Loucy (cell line): Measurements from ENCODE around the gene IGF1R.

Experiments
- H2AFZ ChIP-seq: fragments of 200-600 bp; sonication (generic); 2 replicates; pipeline ENCODE4 v1.6.0; 2016; ENCODE audit warnings: antibody characterized with exemption, mild to moderate bottlenecking, low read length, moderate library complexity
- H3F3A ChIP-seq: fragments of 200-600 bp; 2 replicates; pipeline ENCODE4 v1.6.0; 2016; ENCODE audit warnings: antibody characterized with exemption, low read depth, mild to moderate bottlenecking
- H3K27me3 ChIP-seq: fragments of 200-600 bp; sonication (generic); 2 replicates; pipeline ENCODE4 v1.6.1; 2014; ENCODE audit warnings: low read length, mild to moderate bottlenecking; ENCODE audit not compliant: insufficient read depth, poor library complexity, severe bottlenecking
- H3K36me3 ChIP-seq: fragments of 200-600 bp; sonication (generic); 2 replicates; pipeline ENCODE4 v1.6.1; 2016; ENCODE audit warnings: low read length; ENCODE audit not compliant: insufficient read depth
- H3K4me1 ChIP-seq: fragments of 200-600 bp; sonication (generic); 2 replicates; pipeline ENCODE4 v1.5.1; 2014; ENCODE audit warnings: low read length, mild to moderate bottlenecking; ENCODE audit not compliant: insufficient read depth, poor library complexity, severe bottlenecking
- H3K4me2 ChIP-seq: fragments of 200-600 bp; sonication (generic); 2 replicates; pipeline ENCODE4 v1.6.0; 2014; ENCODE audit warnings: antibody characterized with exemption, low read length, low read depth, mild to moderate bottlenecking; ENCODE audit not compliant: poor library complexity, severe bottlenecking
- H3K4me3 ChIP-seq: fragments of 200-600 bp; sonication (generic); 2 replicates; pipeline ENCODE4 v1.5.1; 2014; ENCODE audit warnings: low read length, mild to moderate bottlenecking, mixed read lengths; ENCODE audit not compliant: poor library complexity, severe bottlenecking
- H3K79me2 ChIP-seq: fragments of 200-600 bp; sonication (generic); 2 replicates; pipeline ENCODE4 v1.6.1; 2014; ENCODE audit warnings: low read length; ENCODE audit not compliant: insufficient read depth
- H3K9ac ChIP-seq: fragments of 200-600 bp; sonication (generic); 2 replicates; pipeline ENCODE4 v1.6.0; 2014; ENCODE audit warnings: mild to moderate bottlenecking, low read depth, low read length, moderate library complexity; ENCODE audit not compliant: poor library complexity, severe bottlenecking
- H3K9me2 ChIP-seq: fragments of 200-600 bp; sonication (generic); replicated peaks from 2 replicates; pipeline ENCODE4 v1.6.1; 2016; ENCODE audit warnings: low read depth, low read length, mixed read lengths
- H3K9me3 ChIP-seq: fragments of 200-600 bp; sonication (generic); 2 replicates; pipeline ENCODE4 v1.6.1; 2014; ENCODE audit warnings: mild to moderate bottlenecking, antibody characterized with exemption, low read length, low read depth; ENCODE audit not compliant: insufficient read depth
- H4K20me1 ChIP-seq: fragments of 200-600 bp; sonication (generic); 2 replicates; pipeline ENCODE4 v1.6.0; 2014; ENCODE audit warnings: antibody characterized with exemption, low read length, mild to moderate bottlenecking; ENCODE audit not compliant: insufficient read depth, poor library complexity, severe bottlenecking
- EZH2phosphoT487 ChIP-seq: fragments of 200-600 bp; IDR thresholded peaks from 2 replicates; pipeline ENCODE4 v1.6.1; 2018; ENCODE audit warnings: antibody characterized with exemption, mild to moderate bottlenecking, moderate library complexity, borderline replicate concordance
- TF ChIP-seq, protein P1 (sequence below): fragments of 200-600 bp; sonication (generic); conservative IDR thresholded peaks from 2 replicates; pipeline ENCODE4 v1.5.1; 2014; ENCODE audit warnings: mild to moderate bottlenecking, antibody characterized with exemption, low read length

Gene IGF1R

DNA sequence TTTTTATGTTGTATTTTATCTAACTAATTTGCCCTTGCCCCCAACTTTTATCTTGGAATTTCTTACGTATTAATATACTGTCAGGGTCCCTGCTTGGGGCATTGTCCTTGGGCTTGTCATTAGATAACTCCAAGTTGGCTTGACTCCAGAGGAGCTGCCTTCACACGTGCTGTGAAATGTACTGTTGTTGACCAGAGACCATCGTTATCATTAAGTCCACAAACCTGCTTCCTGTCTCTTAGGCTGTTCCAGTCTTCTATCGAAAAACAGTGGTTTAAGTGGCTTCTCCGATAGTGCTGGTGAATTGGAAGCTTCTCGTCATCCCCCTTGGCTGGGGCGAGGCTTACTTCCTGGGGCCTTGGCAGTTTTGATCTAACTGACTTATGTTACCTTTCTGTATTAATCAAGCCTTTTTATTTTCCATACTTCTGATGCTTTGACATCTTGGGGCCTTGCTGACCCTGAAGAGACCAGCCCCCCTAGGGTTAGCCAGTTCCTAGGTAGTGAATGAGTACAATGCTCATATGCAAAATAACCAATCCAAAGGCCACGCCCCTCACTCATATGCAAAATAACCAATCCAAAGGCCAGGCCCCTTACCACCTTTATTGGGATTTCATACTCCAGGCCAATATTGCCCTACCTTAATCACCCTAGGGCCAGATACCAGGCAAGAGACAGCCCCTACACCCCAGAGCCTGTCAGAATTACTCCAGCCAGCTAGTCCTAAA lies 164.5 kb downstream of the IGF1R start:
- no peaks in the 10 kb centered on the region for H3K27me3 ChIP-seq
- no peaks in the 10 kb centered on the region for H4K20me1 ChIP-seq
- H3K79me2 ChIP-seq, result peaks cover 27% of the 10 kb centered on the region; the same call in 1 of the 2 replicates
- no peaks in the 10 kb centered on the region for H3F3A ChIP-seq
- H2AFZ ChIP-seq, result no peak overlapping the region
- no peak overlapping the region for H3K9ac ChIP-seq
- H3K9me3 ChIP-seq, result no peaks in the 10 kb centered on the region
- H3K4me1 ChIP-seq, result peaks cover 7% of the 10 kb centered on the region
- no peak overlapping the region for H3K4me3 ChIP-seq
- TF ChIP-seq, protein P1, sequence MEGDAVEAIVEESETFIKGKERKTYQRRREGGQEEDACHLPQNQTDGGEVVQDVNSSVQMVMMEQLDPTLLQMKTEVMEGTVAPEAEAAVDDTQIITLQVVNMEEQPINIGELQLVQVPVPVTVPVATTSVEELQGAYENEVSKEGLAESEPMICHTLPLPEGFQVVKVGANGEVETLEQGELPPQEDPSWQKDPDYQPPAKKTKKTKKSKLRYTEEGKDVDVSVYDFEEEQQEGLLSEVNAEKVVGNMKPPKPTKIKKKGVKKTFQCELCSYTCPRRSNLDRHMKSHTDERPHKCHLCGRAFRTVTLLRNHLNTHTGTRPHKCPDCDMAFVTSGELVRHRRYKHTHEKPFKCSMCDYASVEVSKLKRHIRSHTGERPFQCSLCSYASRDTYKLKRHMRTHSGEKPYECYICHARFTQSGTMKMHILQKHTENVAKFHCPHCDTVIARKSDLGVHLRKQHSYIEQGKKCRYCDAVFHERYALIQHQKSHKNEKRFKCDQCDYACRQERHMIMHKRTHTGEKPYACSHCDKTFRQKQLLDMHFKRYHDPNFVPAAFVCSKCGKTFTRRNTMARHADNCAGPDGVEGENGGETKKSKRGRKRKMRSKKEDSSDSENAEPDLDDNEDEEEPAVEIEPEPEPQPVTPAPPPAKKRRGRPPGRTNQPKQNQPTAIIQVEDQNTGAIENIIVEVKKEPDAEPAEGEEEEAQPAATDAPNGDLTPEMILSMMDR, result no peak
- TF ChIP-seq EZH2phosphoT487, result no peak
- no peaks in the 10 kb centered on the region for H3K9me2 ChIP-seq
- H3K4me2 ChIP-seq, result no peak overlapping the region
- no peaks in the 10 kb centered on the region for H3K36me3 ChIP-seq

DNA sequence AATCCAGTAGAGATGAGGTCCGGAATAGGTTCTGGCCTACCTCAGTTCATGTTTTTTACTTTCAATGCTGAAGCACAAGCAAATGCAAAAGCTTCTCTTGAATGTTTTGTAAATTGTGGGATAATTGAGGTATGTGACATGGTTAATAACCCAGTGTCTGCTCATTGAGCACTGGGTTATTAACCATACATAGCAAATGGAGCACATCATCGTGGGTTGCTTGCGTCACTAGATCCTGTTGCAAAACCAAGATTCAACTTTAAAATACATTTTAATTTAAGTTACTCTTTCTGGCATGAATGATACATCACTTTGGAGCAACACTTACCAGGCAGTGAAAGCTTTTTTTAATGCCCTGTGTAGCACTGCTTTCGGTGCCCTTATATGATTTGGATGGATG lies 165.6 kb downstream of the IGF1R start:
- no peak overlapping the region for H3K9ac ChIP-seq
- H3K36me3 ChIP-seq, result no peaks in the 10 kb centered on the region
- H3K9me3 ChIP-seq, result no peaks in the 10 kb centered on the region
- H3K4me2 ChIP-seq, result no peak overlapping the region
- H3K9me2 ChIP-seq, result no peaks in the 10 kb centered on the region
- no peaks in the 10 kb centered on the region for H3K27me3 ChIP-seq
- H3K4me1 ChIP-seq, result peaks cover 7% of the 10 kb centered on the region
- no peak overlapping the region for H3K4me3 ChIP-seq
- H4K20me1 ChIP-seq, result no peaks in the 10 kb centered on the region
- H3K79me2 ChIP-seq, result peaks cover 19% of the 10 kb centered on the region; the same call in 1 of the 2 replicates
- TF ChIP-seq, protein P1, result no peak
- TF ChIP-seq EZH2phosphoT487, result no peak
- H2AFZ ChIP-seq, result no peak overlapping the region
- H3F3A ChIP-seq, result no peaks in the 10 kb centered on the region

DNA sequence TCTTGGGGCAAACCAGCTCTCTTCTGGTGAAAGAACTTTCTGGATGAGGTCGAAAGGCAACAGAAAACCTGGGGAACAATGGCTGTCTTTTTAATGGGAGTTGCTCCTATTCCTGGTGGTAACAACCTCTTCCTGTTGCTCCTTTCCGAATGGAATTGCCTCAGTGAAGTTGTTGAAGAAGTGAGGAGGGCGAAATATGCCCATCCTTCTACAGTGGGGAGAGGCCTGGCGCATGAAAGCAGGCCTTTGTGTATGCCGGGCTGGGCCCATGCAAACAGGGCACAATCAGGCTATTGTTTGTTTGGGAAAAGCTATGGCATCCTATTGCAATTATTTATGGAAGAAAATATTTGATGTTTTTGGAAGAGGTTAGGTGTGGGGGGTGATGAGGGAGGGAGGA lies 166.9 kb downstream of the IGF1R start:
- H3K27me3 ChIP-seq, result no peaks in the 10 kb centered on the region

More for the DNA sequence above, 166.9 kb downstream of the IGF1R start:
- no peak overlapping the region for H3K9ac ChIP-seq
- no peak overlapping the region for H2AFZ ChIP-seq
- H3K4me3 ChIP-seq, result no peak overlapping the region
- H3K4me2 ChIP-seq, result no peak overlapping the region
- no peak for TF ChIP-seq EZH2phosphoT487
- TF ChIP-seq, protein P1, result no peak
- peaks cover 7% of the 10 kb centered on the region for H3K4me1 ChIP-seq
- H3F3A ChIP-seq, result no peaks in the 10 kb centered on the region
- H3K9me2 ChIP-seq, result no peaks in the 10 kb centered on the region
- H3K36me3 ChIP-seq, result no peaks in the 10 kb centered on the region
- H3K79me2 ChIP-seq, result peaks cover 10% of the 10 kb centered on the region; the same call in 1 of the 2 replicates
- H3K9me3 ChIP-seq, result no peaks in the 10 kb centered on the region
- no peaks in the 10 kb centered on the region for H4K20me1 ChIP-seq
